Measurements from ENCODE around the gene PARN. TPM values are rescaled to one million over a fixed set of nuclear protein-coding genes. Genes with fewer than 3 reads are reported as not detected.

Gene PARN
- total RNA-seq, 1 donor from 2014 or later: 23.7 TPM

DNA sequence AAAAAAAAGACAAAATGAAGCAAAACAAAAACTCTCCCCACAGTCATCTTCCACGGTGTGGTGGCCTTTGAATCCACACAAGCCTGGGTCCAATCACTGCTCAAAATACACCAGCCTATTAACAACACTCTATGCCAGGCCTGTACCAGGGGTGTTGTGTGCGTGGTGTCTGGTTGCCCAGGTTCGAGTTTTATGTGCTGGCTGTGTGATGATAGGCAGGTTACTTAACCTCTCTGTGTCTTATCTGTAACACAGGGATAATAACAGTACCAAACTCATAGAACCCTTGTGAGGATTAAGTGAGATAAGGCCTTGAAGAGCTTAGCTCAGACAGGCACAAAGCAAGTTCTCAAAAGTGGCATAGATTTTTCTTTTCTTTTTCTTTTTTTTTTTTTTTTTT, 235.2 kb downstream of the PARN start:
- no peak for DNase-seq

DNA sequence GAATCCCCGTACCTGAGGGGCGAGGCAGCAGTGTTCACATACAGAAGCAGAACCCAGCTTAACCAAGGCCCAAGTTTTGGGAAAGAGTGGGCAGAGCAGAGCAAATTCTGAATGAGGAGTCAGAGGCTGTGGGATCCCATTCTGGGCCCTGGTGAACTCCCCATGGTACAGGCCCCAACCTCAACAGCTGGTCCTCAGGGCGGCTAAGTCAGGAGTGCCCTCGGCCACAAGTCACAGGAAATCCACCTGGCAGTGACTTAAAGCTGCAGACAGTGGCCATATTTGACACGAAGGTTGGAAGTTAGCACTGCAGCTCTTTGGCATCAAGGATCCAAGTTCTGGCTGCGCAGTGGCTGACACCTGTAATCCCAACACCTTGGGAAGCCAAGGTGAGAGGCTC, 237.1 kb downstream of the PARN start:
- no peak for DNase-seq

DNA sequence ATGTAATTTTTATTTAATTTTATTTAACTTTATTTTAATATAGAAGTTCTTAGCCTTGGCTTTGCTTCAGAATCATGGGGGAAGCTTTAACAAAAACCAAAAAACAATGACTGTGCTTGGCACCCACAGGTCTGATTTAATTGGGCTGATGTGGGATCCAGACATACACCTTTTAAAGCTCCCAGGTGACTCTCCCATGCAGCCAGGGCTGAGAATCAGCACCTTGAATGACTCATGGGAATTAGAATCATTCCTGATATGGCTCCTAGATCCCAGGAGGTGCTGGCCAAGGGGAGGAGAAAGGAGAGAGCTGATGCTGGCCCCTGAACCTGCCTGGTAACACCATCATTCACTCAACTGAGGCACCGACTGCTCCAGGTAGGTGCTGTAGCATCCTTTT, 240.7 kb downstream of the PARN start:
- no peak for DNase-seq

DNA sequence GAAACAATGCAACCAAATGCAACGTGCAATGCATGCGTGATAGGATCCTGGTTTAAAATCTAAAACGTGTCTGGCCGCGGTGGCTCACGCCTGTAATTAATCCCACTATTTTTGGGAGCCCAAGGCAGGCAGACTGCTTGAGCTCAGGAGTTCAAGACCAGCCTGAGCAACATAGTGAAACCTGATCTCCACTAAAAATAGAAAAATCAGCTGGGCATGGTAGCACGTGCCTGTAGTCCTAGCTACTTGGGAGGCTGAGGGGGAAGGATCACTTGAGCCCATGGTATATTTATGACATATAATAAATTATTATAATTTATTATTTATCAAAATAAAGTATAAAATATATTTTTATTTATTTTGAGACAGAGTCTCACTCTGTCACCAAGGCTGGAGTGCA, 241.8 kb downstream of the PARN start:
- DNase-seq: no peak

DNA sequence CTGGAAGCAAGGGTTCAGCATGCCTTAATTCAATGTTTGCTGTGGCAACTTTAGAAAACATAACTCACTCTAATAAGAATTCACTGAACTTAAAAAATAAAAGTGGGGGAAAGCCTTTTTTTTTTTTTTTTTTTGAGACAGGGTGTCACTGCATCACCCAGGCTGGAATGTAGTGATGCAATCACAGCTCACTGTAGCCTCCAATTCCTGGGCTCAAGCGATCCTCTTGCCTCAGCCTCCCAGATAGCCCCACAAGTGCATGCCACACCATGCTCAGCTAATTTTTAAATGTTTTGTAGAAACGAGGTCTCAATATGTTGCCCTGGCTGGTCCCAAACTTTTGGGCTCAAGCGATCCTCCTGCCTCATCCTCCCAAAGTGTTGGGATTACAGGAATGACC, 243.9 kb downstream of the PARN start:
- no peak for DNase-seq

Other genes with a start within 250 kb of the PARN start
- 114 and 117 TPM in 2 replicates for gene BFAR, start 2.7 kb upstream of the PARN start, total RNA-seq
- gene PLA2G10, start 64.0 kb upstream of the PARN start, total RNA-seq: not detected in 2 replicates
- gene NPIPA3, start 73.2 kb upstream of the PARN start, total RNA-seq: 0.17 and 0.28 TPM in 2 replicates
- gene NPIPA2, start 112.3 kb upstream of the PARN start, total RNA-seq: 0.17 and 0.28 TPM in 2 replicates
- gene NOMO1, start 203.5 kb upstream of the PARN start, total RNA-seq: 120 and 228 TPM in 2 replicates